K562 (cell line): ENCODE results near the gene CCDC85C. TPM values are rescaled to one million over a fixed set of nuclear protein-coding genes. Genes with fewer than 3 reads are reported as not detected.

Experiments
- ATAC-seq: fragments of 200-7000 bp; cut with Tn5 transposase; 3 replicates; pipeline ENCODE4 v1.9.1; 2020; ENCODE audit warnings: moderate library complexity
- BruUV-seq: library from RNA; stranded (reverse); fragments of 400-500 nt; replicated peaks from 2 replicates; lab custom pipeline; 2021; lab: Mats Ljungman, UMichigan
- CTCF ChIA-PET: fragments of 300-600 bp; formaldehyde crosslinking; extraction: SDS; loops from one replicate; lab custom pipeline; 2021; ENCODE audit warnings: low intra/inter-chr PET ratio; lab: Yijun Ruan, JAX
- POLR2A ChIA-PET: fragments of 300-600, 350-650 bp; sonication (Branson Sonifier 250); formaldehyde crosslinking; extraction: SDS; loops from one replicate; lab custom pipeline; 2021; ENCODE audit warnings: antibody characterized with exemption, inconsistent platforms; lab: Yijun Ruan, JAX
- DNase-seq, 4 experiments: peaks; one replicate each; pipeline versions ENCODE4 v3.0.0 to v3.0.0-alpha.2; 2011 to 2018; ENCODE audit warnings: low spot score in 3 of 4, mixed read lengths in 3 of 4; ENCODE audit errors: extremely low read depth in 1 of 4
- FAIRE-seq: peaks from 2 replicates; lab custom pipeline; 2011; peaks lifted over from hg19 to GRCh38; lab: Jason Lieb, UNC
- H2AFZ ChIP-seq: 2 replicates; pipeline ENCODE4 v1.6.0; 2011; ENCODE audit warnings: low read depth, low read length, control low read depth, inconsistent platforms
- H3K27ac ChIP-seq: fragments of 200-600 bp; 3 replicates; pipeline ENCODE4 v1.8.0; 2011; ENCODE audit warnings: low read depth, mild to moderate bottlenecking, control low read depth, inconsistent platforms, low read length, moderate library complexity, mixed read lengths; ENCODE audit errors: extremely low read depth
- H3K27me3 ChIP-seq, 2 experiments: fragments of 300-600 bp in 1 of 2; 2 replicates in 1 of 2; 3 replicates in 1 of 2; pipeline versions ENCODE4 v1.6.0 to v1.8.0; 2011; ENCODE audit warnings: inconsistent platforms in 2 of 2, low read length in 2 of 2, mild to moderate bottlenecking in 1 of 2, mixed read lengths in 1 of 2, moderate library complexity in 1 of 2; ENCODE audit not compliant: control insufficient read depth in 2 of 2, insufficient read depth in 2 of 2
- H3K36me3 ChIP-seq: fragments of 300-600 bp; 3 replicates; pipeline ENCODE4 v1.8.0; 2011; ENCODE audit warnings: mild to moderate bottlenecking, low read length, inconsistent platforms; ENCODE audit not compliant: control insufficient read depth, insufficient read depth
- H3K4me1 ChIP-seq, 2 experiments: fragments of 200-600 bp in 1 of 2; replicated peaks in 1 of 2; 2 replicates in 1 of 2; 3 replicates in 1 of 2; pipeline versions ENCODE4 v1.5.1 to v1.8.0; 2011; ENCODE audit warnings: inconsistent platforms in 2 of 2, low read length in 2 of 2, mild to moderate bottlenecking in 1 of 2, mixed read lengths in 1 of 2, moderate library complexity in 1 of 2; ENCODE audit not compliant: control insufficient read depth in 2 of 2, insufficient read depth in 2 of 2
- H3K4me2 ChIP-seq: 2 replicates; pipeline ENCODE4 v1.6.1; 2011; ENCODE audit warnings: low read length, control low read depth, inconsistent platforms, mixed read lengths; ENCODE audit not compliant: insufficient read depth
- H3K4me3 ChIP-seq: fragments of 200-600 bp; sonication (generic), shearing (Covaris generic); 2 replicates; pipeline ENCODE4 v1.5.1; 2016; ENCODE audit warnings: control low read depth, inconsistent platforms
- H3K79me2 ChIP-seq: fragments of 200-600 bp; 3 replicates; pipeline ENCODE4 v1.8.0; 2011; ENCODE audit warnings: low read length, inconsistent platforms; ENCODE audit not compliant: control insufficient read depth, insufficient read depth
- H3K9ac ChIP-seq, 2 experiments: 2 replicates each; pipeline versions ENCODE4 v1.6.0 to v1.6.1; 2011; ENCODE audit warnings: low read depth in 2 of 2, low read length in 2 of 2, control low read depth in 1 of 2, inconsistent platforms in 1 of 2, mild to moderate bottlenecking in 1 of 2, mixed read lengths in 1 of 2; ENCODE audit not compliant: insufficient read depth in 1 of 2
- H3K9me1 ChIP-seq: one replicate; pipeline ENCODE4 v1.6.0; 2011; ENCODE audit warnings: inconsistent platforms, mild to moderate bottlenecking, low read length, moderate library complexity; ENCODE audit not compliant: control insufficient read depth, insufficient read depth
- H3K9me3 ChIP-seq: replicated peaks from 2 replicates; pipeline ENCODE4 v1.5.1; 2011; ENCODE audit warnings: low read depth, low read length, inconsistent platforms; ENCODE audit not compliant: control insufficient read depth, insufficient read depth
- H4K20me1 ChIP-seq: replicated peaks from 2 replicates; pipeline ENCODE4 v1.6.1; 2011; ENCODE audit warnings: low read length, inconsistent platforms, mixed read lengths; ENCODE audit not compliant: control insufficient read depth, insufficient read depth
- BRD4 ChIP-seq: fragments of 200-600 bp; sonication (generic); IDR thresholded peaks from 2 replicates; pipeline ENCODE4 v1.6.1; 2017; ENCODE audit warnings: inconsistent platforms
- CBFB ChIP-seq: sonication (generic); formaldehyde crosslinking; IDR thresholded peaks from 2 replicates; pipeline ENCODE4 v1.4.0; 2020; ENCODE audit warnings: mild to moderate bottlenecking, missing genetic modification reagents
- FOXJ2 ChIP-seq: fragments of 200-800 bp; sonication (Bioruptor generic); IDR thresholded peaks from 2 replicates; pipeline ENCODE4 v1.6.1; 2016; ENCODE audit warnings: missing genetic modification characterization, missing compliant biosample characterization
- HNRNPLL ChIP-seq: fragments of 200-400 bp; formaldehyde crosslinking; IDR thresholded peaks from 2 replicates; pipeline ENCODE4 v1.6.1; 2017; ENCODE audit warnings: low read length, low read depth, mild to moderate bottlenecking; ENCODE audit not compliant: poor library complexity, severe bottlenecking
- NR3C1 ChIP-seq: sonication (generic); formaldehyde crosslinking; IDR thresholded peaks from 2 replicates; pipeline ENCODE4 v1.8.1; 2022; ENCODE audit warnings: missing genetic modification reagents
- RAD21 ChIP-seq, 2 experiments: fragments of 250-450 bp in 1 of 2; fragments of 450-650 bp in 1 of 2; sonication (Bioruptor Pico) in 1 of 2; formaldehyde crosslinking in 1 of 2; IDR thresholded peaks in 1 of 2; conservative IDR thresholded peaks in 1 of 2; 2 replicates each; pipeline versions ENCODE4 v1.4.0 to v1.8.0; 2020 to 2022; ENCODE audit warnings: mild to moderate bottlenecking in 2 of 2, moderate library complexity in 1 of 2
- U2AF1 ChIP-seq: fragments of 200-400 bp; formaldehyde crosslinking; optimal IDR thresholded peaks from 2 replicates; pipeline ENCODE3; 2017; ENCODE audit warnings: mild to moderate bottlenecking, low read depth, low read length, moderate library complexity
- XRCC4 ChIP-seq: IDR thresholded peaks from one replicate; pipeline ENCODE4 v1.6.1; 2011; ENCODE audit not compliant: insufficient read depth, insufficient read length; ENCODE audit errors: extremely low read depth
- ZFP1 ChIP-seq: fragments of 450-650 bp; formaldehyde crosslinking; IDR thresholded peaks from 2 replicates; pipeline ENCODE4 v1.4.0; 2020; ENCODE audit warnings: mild to moderate bottlenecking, mixed read lengths
- ZNF143 ChIP-seq: sonication (generic); formaldehyde crosslinking; IDR thresholded peaks from 2 replicates; pipeline ENCODE4 v1.9.0; 2022; ENCODE audit warnings: mild to moderate bottlenecking, missing genetic modification reagents
- ZNF696 ChIP-seq: fragments of 250-450 bp; sonication (Bioruptor Pico); conservative IDR thresholded peaks from 2 replicates; pipeline ENCODE4 v1.4.0; 2020; ENCODE audit warnings: mild to moderate bottlenecking, moderate library complexity
- WGBS: fragments of 100-300 bp; shearing (Covaris generic); methylation state at CpG from one replicate; pipeline ENCODE4 v1.1.6; 2016; ENCODE audit warnings: low coverage, mixed read lengths; ENCODE audit not compliant: insufficient coverage; ENCODE audit errors: missing lambda C conversion rate; 5-methylcytosine and 5-hydroxymethylcytosine counted together
- in situ Hi-C: fragments of 300-500 bp; cut with MboI; formaldehyde crosslinking; loops from 4 replicates; pipeline ENCODE4 v1.15.0; 2018; ENCODE audit warnings: inconsistent platforms, mixed read lengths
- intact Hi-C: fragments of 100-400 bp; cut with micrococcal nuclease; formaldehyde crosslinking; loops from 2 replicates; pipeline ENCODE4 v1.14.2; 2022
- polyA plus RNA-seq, 8 experiments: library from polyadenylated mRNA; depleted of rRNA in 4 of 8; stranded (reverse) in 5 of 8; unstranded in 3 of 8; fragments of >200 nt; fragmentation: Nextera tagmentation in 2 of 8; fragmentation: Illumina TruSeq in 1 of 8; extraction: Ambion mirVana in 2 of 8; extraction: Trizol in 1 of 8; gene quantifications; 2 replicates each; pipeline versions ENCODE4 v1.2.1 to v1.2.3, GENCODE V29; 2011 to 2014; ENCODE audit warnings: inconsistent platforms in 1 of 8, missing spikeins in 1 of 8
- total RNA-seq, 7 experiments: library from RNA; depleted of rRNA in 6 of 7; stranded (reverse); fragments of >200 nt in 6 of 7; fragmentation: Illumina TruSeq in 2 of 7; extraction: Trizol in 2 of 7; gene quantifications; 2 replicates each; pipeline versions ENCODE4 v1.2.1 to v1.2.3, GENCODE V29; 2011 to 2021; ENCODE audit warnings: low replicate concordance in 1 of 7
- TF ChIP-seq, protein P1 (sequence below): fragments of 450-650 bp; IDR thresholded peaks from 2 replicates; pipeline ENCODE4 v1.7.0; 2016; ENCODE audit warnings: borderline replicate concordance
- TF ChIP-seq, protein P2 (sequence below): sonication (generic); formaldehyde crosslinking; IDR thresholded peaks from 2 replicates; pipeline ENCODE4 v1.5.0; 2020; ENCODE audit warnings: missing genetic modification reagents
- TF ChIP-seq, protein P3 (sequence below): fragments of 450-650 bp; formaldehyde crosslinking; IDR thresholded peaks from 2 replicates; pipeline ENCODE4 v1.4.0; 2020; ENCODE audit warnings: mild to moderate bottlenecking, moderate library complexity

CCDC85C gene
- total and polyA plus RNA-seq, 9 of the 15 experiments (the other 6 are each of a cell fraction or from before 2014, with no cell fraction given) = 0.18 to 22.0 (median 6.3) TPM

DNA sequence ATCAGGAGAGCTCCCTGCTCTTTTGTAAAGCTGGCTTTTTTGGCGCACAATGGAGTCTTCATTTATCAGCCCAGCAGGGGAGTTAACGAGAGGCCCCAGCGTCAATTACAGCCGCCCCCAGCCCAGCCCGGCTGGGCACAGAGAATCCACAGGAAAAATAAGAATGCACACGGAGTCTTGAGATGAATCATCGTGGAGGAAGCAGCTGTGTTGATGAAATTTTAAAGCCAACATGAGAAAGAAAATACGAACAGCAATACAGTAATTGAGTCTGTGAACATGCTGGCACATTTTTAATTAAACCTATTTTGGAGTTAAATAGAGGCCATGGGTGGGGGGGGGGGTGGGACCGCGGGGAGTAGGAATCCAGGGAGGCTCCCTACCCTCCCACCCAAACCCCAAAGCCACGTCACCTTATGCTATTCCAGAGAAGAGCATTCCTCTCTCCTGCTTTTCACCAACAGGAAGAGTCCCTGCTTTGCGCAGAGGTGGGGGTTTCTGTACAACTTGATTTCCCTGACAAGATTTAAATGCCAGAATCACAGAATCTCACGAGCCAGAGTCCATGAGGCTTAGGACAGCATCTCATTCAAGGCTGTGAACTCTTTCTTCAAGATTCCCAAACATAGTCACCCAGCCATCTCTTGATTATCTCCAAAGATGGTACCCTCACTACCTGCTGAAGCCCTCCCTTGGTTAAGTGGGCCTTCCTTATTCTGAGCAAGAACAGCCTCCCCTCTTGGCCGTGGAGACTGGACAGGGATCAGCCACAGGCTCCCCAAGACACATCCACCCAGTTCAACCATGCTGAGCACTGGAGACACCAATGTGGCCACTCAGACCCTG, 72.5 kb downstream of the CCDC85C start:
- no peak for FAIRE-seq
- H4K20me1 ChIP-seq = no peaks in the 10 kb centered on the region; the same call in 1 of the 2 replicates
- H3K9me1 ChIP-seq = no peaks in the 10 kb centered on the region
- DNase-seq = no peak
- WGBS = 40% methylated on average over 11 of the region's 14 CpGs
- no peak overlapping the region for H3K4me3 ChIP-seq
- H3K36me3 ChIP-seq = no peaks in the 10 kb centered on the region
- no peak overlapping the region for H3K9ac ChIP-seq
- no peaks in the 10 kb centered on the region for H3K27me3 ChIP-seq
- H3K27ac ChIP-seq = no peak overlapping the region
- no peaks in the 10 kb centered on the region for H3K9me3 ChIP-seq
- no peak for ATAC-seq
- intact Hi-C loops (no loop called here), in situ Hi-C loops (no loop called here)
- CTCF ChIA-PET = no interaction called here
- BruUV-seq = no TSS peak
- no peak overlapping the region for H3K4me2 ChIP-seq
- no peaks in the 10 kb centered on the region for H3K79me2 ChIP-seq
- no peak overlapping the region for H2AFZ ChIP-seq
- H3K4me1 ChIP-seq = peaks cover 0 to 21% of the 10 kb centered on the region in 2 experiments; a peak in 2 of 5 replicates
- TF ChIP-seq CBFB (CRISPR knock-in tag) = no peak
- TF ChIP-seq, protein P1, sequence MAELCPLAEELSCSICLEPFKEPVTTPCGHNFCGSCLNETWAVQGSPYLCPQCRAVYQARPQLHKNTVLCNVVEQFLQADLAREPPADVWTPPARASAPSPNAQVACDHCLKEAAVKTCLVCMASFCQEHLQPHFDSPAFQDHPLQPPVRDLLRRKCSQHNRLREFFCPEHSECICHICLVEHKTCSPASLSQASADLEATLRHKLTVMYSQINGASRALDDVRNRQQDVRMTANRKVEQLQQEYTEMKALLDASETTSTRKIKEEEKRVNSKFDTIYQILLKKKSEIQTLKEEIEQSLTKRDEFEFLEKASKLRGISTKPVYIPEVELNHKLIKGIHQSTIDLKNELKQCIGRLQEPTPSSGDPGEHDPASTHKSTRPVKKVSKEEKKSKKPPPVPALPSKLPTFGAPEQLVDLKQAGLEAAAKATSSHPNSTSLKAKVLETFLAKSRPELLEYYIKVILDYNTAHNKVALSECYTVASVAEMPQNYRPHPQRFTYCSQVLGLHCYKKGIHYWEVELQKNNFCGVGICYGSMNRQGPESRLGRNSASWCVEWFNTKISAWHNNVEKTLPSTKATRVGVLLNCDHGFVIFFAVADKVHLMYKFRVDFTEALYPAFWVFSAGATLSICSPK = no peak
- TF ChIP-seq BRD4 = no peak
- TF ChIP-seq HNRNPLL = no peak
- TF ChIP-seq U2AF1 = no peak
- TF ChIP-seq, protein P2, sequence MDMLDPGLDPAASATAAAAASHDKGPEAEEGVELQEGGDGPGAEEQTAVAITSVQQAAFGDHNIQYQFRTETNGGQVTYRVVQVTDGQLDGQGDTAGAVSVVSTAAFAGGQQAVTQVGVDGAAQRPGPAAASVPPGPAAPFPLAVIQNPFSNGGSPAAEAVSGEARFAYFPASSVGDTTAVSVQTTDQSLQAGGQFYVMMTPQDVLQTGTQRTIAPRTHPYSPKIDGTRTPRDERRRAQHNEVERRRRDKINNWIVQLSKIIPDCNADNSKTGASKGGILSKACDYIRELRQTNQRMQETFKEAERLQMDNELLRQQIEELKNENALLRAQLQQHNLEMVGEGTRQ = no peak
- TF ChIP-seq ZNF143 (CRISPR knock-in tag) = no peak
- no peak for TF ChIP-seq RAD21 (CRISPR knock-in tag; conservative IDR thresholded peaks at IDR 0.05 in 1 of 2, IDR thresholded peaks at IDR 0.05 in 1 of 2)
- no peak for TF ChIP-seq ZNF696 (CRISPR knock-in tag)
- no peak for TF ChIP-seq FOXJ2 (tag)
- TF ChIP-seq NR3C1 = no peak
- TF ChIP-seq ZFP1 (CRISPR knock-in tag) = no peak
- TF ChIP-seq, protein P3, sequence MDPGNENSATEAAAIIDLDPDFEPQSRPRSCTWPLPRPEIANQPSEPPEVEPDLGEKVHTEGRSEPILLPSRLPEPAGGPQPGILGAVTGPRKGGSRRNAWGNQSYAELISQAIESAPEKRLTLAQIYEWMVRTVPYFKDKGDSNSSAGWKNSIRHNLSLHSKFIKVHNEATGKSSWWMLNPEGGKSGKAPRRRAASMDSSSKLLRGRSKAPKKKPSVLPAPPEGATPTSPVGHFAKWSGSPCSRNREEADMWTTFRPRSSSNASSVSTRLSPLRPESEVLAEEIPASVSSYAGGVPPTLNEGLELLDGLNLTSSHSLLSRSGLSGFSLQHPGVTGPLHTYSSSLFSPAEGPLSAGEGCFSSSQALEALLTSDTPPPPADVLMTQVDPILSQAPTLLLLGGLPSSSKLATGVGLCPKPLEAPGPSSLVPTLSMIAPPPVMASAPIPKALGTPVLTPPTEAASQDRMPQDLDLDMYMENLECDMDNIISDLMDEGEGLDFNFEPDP (CRISPR knock-in tag) = no peak
- no peak for TF ChIP-seq XRCC4
- POLR2A ChIA-PET = interaction anchor here (0.5 kb wide), 1 partner anchor 39 kb away, joined by 3 read pairs; no protein-coding TSS in a partner anchor
